HG02763 (cell line): Measurements from ENCODE around the gene CPOX.
"Not testable (repeated sequence)": the region's sequence is repeated elsewhere in the genome, so short reads cannot be mapped to it uniquely, and the experiment has no call there.

Source experiments
- ATAC-seq: cut with Tn5 transposase; IDR thresholded peaks from one replicate; pipeline ENCODE4 v1.9.1; 2021; ENCODE audit warnings: mild to moderate bottlenecking, moderate library complexity; ENCODE audit not compliant: unreplicated experiment

The CPOX gene

GRCh38 chr3:98564282-98565005 lies 29.0 kb downstream of the CPOX start:
- peak; percentile 3 for ATAC-seq

- ATAC-seq, result peak; percentile 61
Measured at GRCh38 chr3:98563661-98564281, 29.6 kb downstream of the CPOX start.

- no peak for ATAC-seq
Measured at GRCh38 chr3:98561727-98562521, 31.5 kb downstream of the CPOX start.

- no peak for ATAC-seq
Measured at GRCh38 chr3:98560911-98561310, 32.5 kb downstream of the CPOX start.

- ATAC-seq, result not testable (repeated sequence)
Measured at GRCh38 chr3:98559769-98560168, 33.6 kb downstream of the CPOX start.

- ATAC-seq, result no peak
Measured at GRCh38 chr3:98558100-98558827, 35.1 kb downstream of the CPOX start.

- ATAC-seq, result peak; percentile 18
Measured at GRCh38 chr3:98557324-98558010, 35.9 kb downstream of the CPOX start.

- ATAC-seq, result peak; percentile 77
Measured at GRCh38 chr3:98556164-98557130, 37.0 kb downstream of the CPOX start.

GRCh38 chr3:98555025-98555379 lies 38.4 kb downstream of the CPOX start:
- no peak for ATAC-seq

- no peak for ATAC-seq
Measured at GRCh38 chr3:98554580-98554979, 38.8 kb downstream of the CPOX start.

- ATAC-seq, result no peak
Measured at GRCh38 chr3:98553753-98554152, 39.7 kb downstream of the CPOX start.

GRCh38 chr3:98553021-98553563 lies 40.3 kb downstream of the CPOX start:
- no peak for ATAC-seq

- ATAC-seq, result no peak
Measured at GRCh38 chr3:98552232-98553020, 41.0 kb downstream of the CPOX start.

- no peak for ATAC-seq
Measured at GRCh38 chr3:98551754-98552153, 41.7 kb downstream of the CPOX start.

- no peak for ATAC-seq
Measured at GRCh38 chr3:98551236-98551635, 42.2 kb downstream of the CPOX start.

- ATAC-seq, result no peak
Measured at GRCh38 chr3:98550833-98551232, 42.6 kb downstream of the CPOX start.

GRCh38 chr3:98548544-98548943 lies 44.9 kb downstream of the CPOX start:
- ATAC-seq, result no peak

GRCh38 chr3:98545940-98546339 lies 47.5 kb downstream of the CPOX start:
- peak; percentile 59 for ATAC-seq
